DND-41 (cell line): ENCODE measurements around the gene SETDB1.

Experiments used
- CTCF ChIP-seq: IDR thresholded peaks from 2 replicates; pipeline ENCODE4 v1.5.1; 2012; ENCODE audit warnings: borderline replicate concordance, low read length, moderate library complexity, mild to moderate bottlenecking; ENCODE audit not compliant: poor library complexity, severe bottlenecking; ENCODE audit errors: extremely low read depth
- EZH2 ChIP-seq: IDR thresholded peaks from 3 replicates; pipeline ENCODE4 v1.6.1; 2012; ENCODE audit warnings: borderline replicate concordance, low read depth, mild to moderate bottlenecking, moderate library complexity, low read length, inconsistent platforms; ENCODE audit not compliant: severe bottlenecking

DNA sequence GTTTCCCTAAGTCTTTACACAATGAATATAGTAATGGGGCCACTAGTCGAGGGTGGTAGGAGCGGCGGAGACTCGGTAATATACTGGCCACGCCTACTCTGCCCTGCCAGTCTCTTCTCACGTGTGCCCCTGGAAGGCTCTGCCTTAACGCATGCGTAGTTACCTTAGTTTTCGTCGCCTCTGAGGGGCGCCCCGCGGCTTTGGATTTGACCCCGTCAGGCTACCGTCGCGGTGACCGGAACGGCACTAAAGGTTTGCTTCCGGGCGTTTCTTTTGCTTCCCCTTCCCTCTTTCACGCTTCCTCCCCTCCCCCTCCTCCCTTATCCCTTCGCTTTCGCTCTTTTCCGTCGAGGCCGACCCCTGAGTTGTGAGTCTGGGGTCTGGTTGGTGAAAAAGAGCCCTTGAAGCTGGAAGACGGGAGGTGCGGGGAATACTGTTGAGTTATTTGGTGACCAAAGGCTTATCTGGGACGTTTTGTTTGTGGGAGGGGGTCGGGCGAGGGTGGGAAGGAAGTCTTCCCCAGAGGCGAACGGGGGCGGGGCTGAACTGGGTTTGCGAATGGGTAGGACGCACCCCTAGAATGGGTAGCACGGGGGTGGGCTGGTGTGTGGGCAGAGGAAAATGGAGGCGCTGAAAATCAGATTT lies at the start of gene SETDB1:
- peak; percentile 44 for TF ChIP-seq CTCF
- TF ChIP-seq EZH2 = no peak
